Left lung (tissue), 10 donors: Measurements from ENCODE around the gene MTRR. TPM values are rescaled to one million over a fixed set of nuclear protein-coding genes. Genes with fewer than 3 reads are reported as not detected.

Source experiments
- ATAC-seq: fragments of 200-7000 bp; cut with Tn5 transposase; one replicate; pipeline ENCODE4 v1.9.1; 2020; ENCODE audit warnings: moderate library complexity
- DNase-seq, 4 donors: peaks; one replicate each; pipeline ENCODE4 v3.0.0-alpha.2; 2013 to 2020
- H3K27ac ChIP-seq, 2 donors: fragments of 200-600 bp; sonication (generic) in 1 of 2; one replicate each; pipeline versions ENCODE4 v1.5.0 to v1.8.0; 2020 to 2021
- H3K27me3 ChIP-seq, 2 donors: fragments of 200-600 bp; sonication (generic) in 1 of 2; one replicate each; pipeline versions ENCODE4 v1.5.0 to v1.8.0; 2020 to 2021
- H3K36me3 ChIP-seq, 2 donors: fragments of 200-600 bp; sonication (generic) in 1 of 2; one replicate each; pipeline versions ENCODE4 v1.5.0 to v1.8.0; 2020 to 2021
- H3K4me1 ChIP-seq, 2 donors: fragments of 200-600 bp; one replicate each; pipeline ENCODE4 v1.8.0; 2021
- H3K4me3 ChIP-seq, 2 donors: fragments of 200-600 bp; sonication (generic) in 1 of 2; one replicate each; pipeline versions ENCODE4 v1.5.0 to v1.8.0; 2020 to 2021; ENCODE audit warnings: mild to moderate bottlenecking in 1 of 2
- H3K9me3 ChIP-seq, 2 donors: fragments of 200-600 bp; sonication (generic) in 1 of 2; one replicate each; pipeline versions ENCODE4 v1.5.0 to v1.8.0; 2020 to 2021
- intact Hi-C, 2 donors: fragments of 100-400 bp; cut with DNase I; formaldehyde crosslinking; loops; one replicate each; pipeline versions ENCODE4 v1.11.2 to v1.14.2; 2022
- polyA plus RNA-seq, 6 donors: library from polyadenylated mRNA; unstranded; fragments of 120-200 nt; gene quantifications; one replicate each; pipeline ENCODE4 v1.2.1, GENCODE V29; 2013; ENCODE audit not compliant: insufficient read length in 6 of 6
- total RNA-seq, 2 donors: library from RNA; stranded (reverse); fragmentation: NEBNext Ultra II Directional; extraction: Animal tissue kit (Norgen Biotek cat#: 25700); gene quantifications; one replicate each; pipeline ENCODE4 v1.2.1, GENCODE V29; 2021
- TF ChIP-seq, protein P1 (sequence below), 2 donors: fragments of 200-600 bp; sonication (generic) in 1 of 2; IDR thresholded peaks; one replicate each; pipeline versions ENCODE4 v1.5.0 to v1.8.0; 2021; ENCODE audit warnings: antibody characterized with exemption in 2 of 2
- donor health status: DM: no; HTN: yes; CAD: no.
- donor health status: DM: no; HTN: no; CAD: no.

MTRR gene
- total and polyA plus RNA-seq, 8 donors = 47.5 to 78.2 (median 63.5) TPM

DNA sequence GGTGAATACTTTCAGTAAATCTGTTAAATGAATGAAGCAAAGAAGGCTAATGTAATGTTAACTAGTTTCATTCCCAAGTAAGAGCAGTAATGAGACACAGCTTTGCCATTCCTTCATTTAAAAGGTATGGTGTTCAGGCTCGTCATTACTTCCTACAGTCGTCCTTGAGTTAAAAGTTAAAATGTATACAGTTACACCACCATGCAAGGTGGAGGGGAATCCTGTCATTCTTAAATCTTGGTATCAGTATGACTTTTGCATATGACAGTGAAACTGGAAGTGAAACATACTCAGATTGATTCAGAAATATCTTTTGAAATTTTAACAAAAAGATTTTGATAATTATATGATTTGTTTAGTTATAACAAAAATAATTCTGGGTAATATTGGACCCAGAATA is 25.9 kb downstream of the MTRR start:
- TF ChIP-seq, protein P1, sequence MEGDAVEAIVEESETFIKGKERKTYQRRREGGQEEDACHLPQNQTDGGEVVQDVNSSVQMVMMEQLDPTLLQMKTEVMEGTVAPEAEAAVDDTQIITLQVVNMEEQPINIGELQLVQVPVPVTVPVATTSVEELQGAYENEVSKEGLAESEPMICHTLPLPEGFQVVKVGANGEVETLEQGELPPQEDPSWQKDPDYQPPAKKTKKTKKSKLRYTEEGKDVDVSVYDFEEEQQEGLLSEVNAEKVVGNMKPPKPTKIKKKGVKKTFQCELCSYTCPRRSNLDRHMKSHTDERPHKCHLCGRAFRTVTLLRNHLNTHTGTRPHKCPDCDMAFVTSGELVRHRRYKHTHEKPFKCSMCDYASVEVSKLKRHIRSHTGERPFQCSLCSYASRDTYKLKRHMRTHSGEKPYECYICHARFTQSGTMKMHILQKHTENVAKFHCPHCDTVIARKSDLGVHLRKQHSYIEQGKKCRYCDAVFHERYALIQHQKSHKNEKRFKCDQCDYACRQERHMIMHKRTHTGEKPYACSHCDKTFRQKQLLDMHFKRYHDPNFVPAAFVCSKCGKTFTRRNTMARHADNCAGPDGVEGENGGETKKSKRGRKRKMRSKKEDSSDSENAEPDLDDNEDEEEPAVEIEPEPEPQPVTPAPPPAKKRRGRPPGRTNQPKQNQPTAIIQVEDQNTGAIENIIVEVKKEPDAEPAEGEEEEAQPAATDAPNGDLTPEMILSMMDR (IDR thresholded peaks at IDR 0.05) = no peak
- DNase-seq (no peak), ATAC-seq (no peak)
- H3K4me1 ChIP-seq = no peaks in the 10 kb centered on the region
- no peak overlapping the region for H3K27ac ChIP-seq
- H3K4me3 ChIP-seq = no peak overlapping the region
- peaks cover 0 to 97% of the 10 kb centered on the region in 2 donors for H3K36me3 ChIP-seq
- no peaks in the 10 kb centered on the region for H3K9me3 ChIP-seq
- intact Hi-C loops = no loop called here
- no peaks in the 10 kb centered on the region for H3K27me3 ChIP-seq

GRCh38 chr5:7897014-7897600 is 28.2 kb downstream of the MTRR start:
- H3K36me3 ChIP-seq = peaks cover 0 to 98% of the 10 kb centered on the region in 2 donors
- H3K27ac ChIP-seq = no peak overlapping the region
- DNase-seq (no peak), ATAC-seq (peak; percentile 40)
- no peaks in the 10 kb centered on the region for H3K27me3 ChIP-seq
- no peak overlapping the region for H3K4me3 ChIP-seq
- TF ChIP-seq, protein P1 (IDR thresholded peaks at IDR 0.05) = no peak
- no peaks in the 10 kb centered on the region for H3K9me3 ChIP-seq
- no peaks in the 10 kb centered on the region for H3K4me1 ChIP-seq
- intact Hi-C loops = no loop called here

DNA sequence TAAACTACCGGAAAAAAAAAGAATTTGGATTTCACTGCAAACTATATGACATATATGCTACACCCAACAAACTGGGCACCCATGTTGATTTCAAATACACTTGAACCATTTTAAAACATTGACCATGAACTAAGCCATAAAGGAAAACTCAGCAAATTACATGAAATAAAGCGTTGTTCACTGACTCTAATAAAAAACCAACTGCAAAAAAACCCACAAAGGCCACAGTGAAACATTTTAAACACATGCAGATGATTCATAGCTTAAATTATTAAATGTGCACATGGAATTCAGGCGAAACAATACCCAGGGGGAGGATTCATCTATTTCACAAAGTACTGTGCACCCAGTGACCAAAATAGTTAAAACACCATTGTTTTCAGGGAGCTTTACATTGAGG is 33.3 kb downstream of the MTRR start:
- H3K36me3 ChIP-seq = peaks cover 0 to 96% of the 10 kb centered on the region in 2 donors
- H3K27me3 ChIP-seq = no peaks in the 10 kb centered on the region
- no peaks in the 10 kb centered on the region for H3K4me1 ChIP-seq
- H3K27ac ChIP-seq = no peak overlapping the region
- no peak for DNase-seq
- intact Hi-C loops = no loop called here
- no peak overlapping the region for H3K4me3 ChIP-seq
- TF ChIP-seq, protein P1 (IDR thresholded peaks at IDR 0.05) = no peak
- ATAC-seq = no peak
- H3K9me3 ChIP-seq = peaks cover 0 to 2% of the 10 kb centered on the region in 2 donors

GRCh38 chr5:7902666-7903625 is 34.0 kb downstream of the MTRR start:
- H3K4me1 ChIP-seq = no peaks in the 10 kb centered on the region
- peaks cover 0 to 96% of the 10 kb centered on the region in 2 donors for H3K36me3 ChIP-seq
- H3K27me3 ChIP-seq = no peaks in the 10 kb centered on the region
- DNase-seq = no peak
- TF ChIP-seq, protein P1 (IDR thresholded peaks at IDR 0.05) = no peak
- H3K4me3 ChIP-seq = no peak overlapping the region
- intact Hi-C loops = no loop called here
- H3K27ac ChIP-seq = no peak overlapping the region
- H3K9me3 ChIP-seq = peaks cover 0 to 9% of the 10 kb centered on the region in 2 donors
- ATAC-seq = no peak

DNA sequence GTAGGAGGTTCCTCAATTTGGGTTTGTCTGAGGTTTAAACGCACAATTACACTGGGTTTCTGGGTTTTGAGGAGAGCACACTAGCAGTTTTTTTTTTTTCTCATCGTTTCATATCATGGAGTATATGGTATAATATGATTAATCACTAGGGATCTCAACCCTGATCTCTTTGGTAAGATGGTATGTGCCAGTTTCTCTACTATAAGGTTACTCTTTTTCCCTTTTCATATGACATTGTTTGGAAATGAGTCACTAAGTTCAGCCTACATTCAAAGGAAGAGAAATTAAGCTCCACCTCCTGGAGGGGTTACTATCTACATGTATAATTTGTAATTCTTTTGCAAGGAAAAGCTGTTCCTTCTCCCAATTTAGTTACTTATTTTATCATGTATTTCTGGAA is 35.2 kb downstream of the MTRR start:
- H3K27me3 ChIP-seq = no peaks in the 10 kb centered on the region
- TF ChIP-seq, protein P1 (IDR thresholded peaks at IDR 0.05) = no peak
- H3K36me3 ChIP-seq = peaks cover 0 to 96% of the 10 kb centered on the region in 2 donors
- ATAC-seq (peak; percentile 39), DNase-seq (no peak)
- H3K9me3 ChIP-seq = peaks cover 0 to 22% of the 10 kb centered on the region in 2 donors
- intact Hi-C loops = no loop called here
- no peak overlapping the region for H3K27ac ChIP-seq
- H3K4me1 ChIP-seq = no peaks in the 10 kb centered on the region
- H3K4me3 ChIP-seq = no peak overlapping the region
